ENCODE measurements around the gene C4orf46.

- TF ChIP-seq EZH2 (IDR thresholded peaks at IDR 0.05): no peak
- no peak for TF ChIP-seq POLR2AphosphoS5 (IDR thresholded peaks at IDR 0.05; ENCODE audit: borderline replicate concordance, low read depth, low read length)
- no peak for TF ChIP-seq FOXP2 (optimal IDR thresholded peaks at IDR 0.05; ENCODE audit: control extremely low read depth, extremely low read length, insufficient read depth)
Observed at GRCh38 chr4:158667651-158668198, 4.0 kb downstream of the C4orf46 start.

Measured in SK-N-MC (cell line).